Loucy (cell line): Measurements from ENCODE around the gene CREBBP.

Experiments
- H2AFZ ChIP-seq: fragments of 200-600 bp; sonication (generic); 2 replicates; pipeline ENCODE4 v1.6.0; 2016; ENCODE audit warnings: antibody characterized with exemption, mild to moderate bottlenecking, low read length, moderate library complexity
- H3F3A ChIP-seq: fragments of 200-600 bp; 2 replicates; pipeline ENCODE4 v1.6.0; 2016; ENCODE audit warnings: antibody characterized with exemption, low read depth, mild to moderate bottlenecking
- H3K27me3 ChIP-seq: fragments of 200-600 bp; sonication (generic); 2 replicates; pipeline ENCODE4 v1.6.1; 2014; ENCODE audit warnings: low read length, mild to moderate bottlenecking; ENCODE audit not compliant: insufficient read depth, poor library complexity, severe bottlenecking
- H3K36me3 ChIP-seq: fragments of 200-600 bp; sonication (generic); 2 replicates; pipeline ENCODE4 v1.6.1; 2016; ENCODE audit warnings: low read length; ENCODE audit not compliant: insufficient read depth
- H3K4me1 ChIP-seq: fragments of 200-600 bp; sonication (generic); 2 replicates; pipeline ENCODE4 v1.5.1; 2014; ENCODE audit warnings: low read length, mild to moderate bottlenecking; ENCODE audit not compliant: insufficient read depth, poor library complexity, severe bottlenecking
- H3K4me2 ChIP-seq: fragments of 200-600 bp; sonication (generic); 2 replicates; pipeline ENCODE4 v1.6.0; 2014; ENCODE audit warnings: antibody characterized with exemption, low read length, low read depth, mild to moderate bottlenecking; ENCODE audit not compliant: poor library complexity, severe bottlenecking
- H3K4me3 ChIP-seq: fragments of 200-600 bp; sonication (generic); 2 replicates; pipeline ENCODE4 v1.5.1; 2014; ENCODE audit warnings: low read length, mild to moderate bottlenecking, mixed read lengths; ENCODE audit not compliant: poor library complexity, severe bottlenecking
- H3K79me2 ChIP-seq: fragments of 200-600 bp; sonication (generic); 2 replicates; pipeline ENCODE4 v1.6.1; 2014; ENCODE audit warnings: low read length; ENCODE audit not compliant: insufficient read depth
- H3K9ac ChIP-seq: fragments of 200-600 bp; sonication (generic); 2 replicates; pipeline ENCODE4 v1.6.0; 2014; ENCODE audit warnings: mild to moderate bottlenecking, low read depth, low read length, moderate library complexity; ENCODE audit not compliant: poor library complexity, severe bottlenecking
- H3K9me2 ChIP-seq: fragments of 200-600 bp; sonication (generic); replicated peaks from 2 replicates; pipeline ENCODE4 v1.6.1; 2016; ENCODE audit warnings: low read depth, low read length, mixed read lengths
- H3K9me3 ChIP-seq: fragments of 200-600 bp; sonication (generic); 2 replicates; pipeline ENCODE4 v1.6.1; 2014; ENCODE audit warnings: mild to moderate bottlenecking, antibody characterized with exemption, low read length, low read depth; ENCODE audit not compliant: insufficient read depth
- H4K20me1 ChIP-seq: fragments of 200-600 bp; sonication (generic); 2 replicates; pipeline ENCODE4 v1.6.0; 2014; ENCODE audit warnings: antibody characterized with exemption, low read length, mild to moderate bottlenecking; ENCODE audit not compliant: insufficient read depth, poor library complexity, severe bottlenecking
- CTCF ChIP-seq: fragments of 200-600 bp; sonication (generic); conservative IDR thresholded peaks from 2 replicates; pipeline ENCODE4 v1.5.1; 2014; ENCODE audit warnings: mild to moderate bottlenecking, antibody characterized with exemption, low read length
- EZH2phosphoT487 ChIP-seq: fragments of 200-600 bp; IDR thresholded peaks from 2 replicates; pipeline ENCODE4 v1.6.1; 2018; ENCODE audit warnings: antibody characterized with exemption, mild to moderate bottlenecking, moderate library complexity, borderline replicate concordance

Gene CREBBP

GRCh38 chr16:3681206-3681605 is 199.3 kb downstream of the CREBBP start:
- no peaks in the 10 kb centered on the region for H3K4me1 ChIP-seq
- no peak for TF ChIP-seq CTCF
- no peak for TF ChIP-seq EZH2phosphoT487
- no peak overlapping the region for H3K9ac ChIP-seq
- H4K20me1 ChIP-seq: no peaks in the 10 kb centered on the region
- H2AFZ ChIP-seq: no peak overlapping the region
- H3K36me3 ChIP-seq: no peaks in the 10 kb centered on the region
- H3K4me3 ChIP-seq: no peak overlapping the region
- no peaks in the 10 kb centered on the region for H3K9me3 ChIP-seq
- no peaks in the 10 kb centered on the region for H3K27me3 ChIP-seq
- H3K4me2 ChIP-seq: no peak overlapping the region
- no peaks in the 10 kb centered on the region for H3K79me2 ChIP-seq
- no peaks in the 10 kb centered on the region for H3F3A ChIP-seq
- no peaks in the 10 kb centered on the region for H3K9me2 ChIP-seq

GRCh38 chr16:3677994-3678393 is 202.5 kb downstream of the CREBBP start:
- no peak overlapping the region for H3K9ac ChIP-seq
- H3K9me2 ChIP-seq: no peaks in the 10 kb centered on the region
- no peaks in the 10 kb centered on the region; the same call in 1 of the 2 replicates for H3K36me3 ChIP-seq
- no peaks in the 10 kb centered on the region for H3K4me1 ChIP-seq
- no peaks in the 10 kb centered on the region for H3F3A ChIP-seq
- TF ChIP-seq CTCF (no peak), EZH2phosphoT487 (no peak)
- no peak overlapping the region for H3K4me2 ChIP-seq
- no peaks in the 10 kb centered on the region for H3K9me3 ChIP-seq
- H3K4me3 ChIP-seq: no peak overlapping the region
- no peaks in the 10 kb centered on the region for H3K79me2 ChIP-seq
- H3K27me3 ChIP-seq: no peaks in the 10 kb centered on the region
- no peaks in the 10 kb centered on the region for H4K20me1 ChIP-seq
- H2AFZ ChIP-seq: no peak overlapping the region

- H3K36me3 ChIP-seq: no peaks in the 10 kb centered on the region; the same call in 1 of the 2 replicates
- H3K9me3 ChIP-seq: no peaks in the 10 kb centered on the region
- no peaks in the 10 kb centered on the region for H3K9me2 ChIP-seq
- H3F3A ChIP-seq: no peaks in the 10 kb centered on the region
- no peak overlapping the region for H2AFZ ChIP-seq
- H3K79me2 ChIP-seq: no peaks in the 10 kb centered on the region
- TF ChIP-seq EZH2phosphoT487: no peak
- TF ChIP-seq CTCF: no peak
- H3K4me1 ChIP-seq: peaks cover 11% of the 10 kb centered on the region
- H3K27me3 ChIP-seq: no peaks in the 10 kb centered on the region
- H3K4me3 ChIP-seq: no peak overlapping the region
- H3K9ac ChIP-seq: no peak overlapping the region
- no peaks in the 10 kb centered on the region for H4K20me1 ChIP-seq
- no peak overlapping the region for H3K4me2 ChIP-seq
These were observed 204.8 kb downstream of the CREBBP start for GRCh38 chr16:3675601-3676130.
